Measurements from ENCODE around the gene WBP1L. TPM values are rescaled to one million over a fixed set of nuclear protein-coding genes. Genes with fewer than 3 reads are reported as not detected.

The WBP1L gene
- total and polyA plus RNA-seq, 2 of the 13 experiments (the other 11 are each of a cell fraction or from before 2014, with no cell fraction given), result 8.3 to 12.3 TPM

DNA sequence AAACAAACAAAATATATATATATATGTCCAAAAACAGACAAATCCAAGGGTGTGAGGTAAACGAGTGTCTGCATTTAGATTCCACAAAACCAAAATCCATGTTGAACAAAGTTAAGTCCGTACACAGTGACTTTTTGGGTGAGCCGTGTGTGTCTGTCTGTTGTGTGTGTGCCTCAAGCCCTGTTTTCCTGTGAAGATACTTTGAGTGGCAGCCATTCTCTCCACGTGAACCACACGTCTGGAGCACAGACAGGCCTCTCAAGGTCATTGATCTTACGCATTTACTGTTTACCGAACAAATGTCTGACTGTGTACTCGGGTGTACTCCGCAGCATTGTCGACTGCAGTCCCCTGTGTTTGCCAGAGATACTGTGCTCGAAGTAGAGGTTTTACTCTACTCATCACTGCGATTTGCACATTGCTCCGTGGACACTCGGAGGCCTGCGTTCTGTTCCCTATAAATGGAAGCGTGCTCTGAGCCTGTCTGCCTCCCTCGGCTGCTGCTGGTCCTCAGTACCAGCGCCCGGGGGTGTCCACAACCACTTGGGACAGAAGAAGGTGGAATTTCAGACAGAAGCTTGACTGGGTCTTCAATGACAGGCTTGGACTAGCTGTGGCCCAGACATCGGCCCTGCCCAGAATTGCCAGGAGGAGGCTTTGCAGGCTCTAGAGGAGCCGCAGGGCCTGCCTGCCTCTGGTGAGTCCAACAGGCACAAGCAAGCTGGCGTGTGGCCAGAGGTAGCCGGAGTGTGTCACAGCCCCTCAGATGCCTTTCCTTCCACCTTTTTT is 71.3 kb downstream of the WBP1L start (continued):
- TF ChIP-seq, protein P1, sequence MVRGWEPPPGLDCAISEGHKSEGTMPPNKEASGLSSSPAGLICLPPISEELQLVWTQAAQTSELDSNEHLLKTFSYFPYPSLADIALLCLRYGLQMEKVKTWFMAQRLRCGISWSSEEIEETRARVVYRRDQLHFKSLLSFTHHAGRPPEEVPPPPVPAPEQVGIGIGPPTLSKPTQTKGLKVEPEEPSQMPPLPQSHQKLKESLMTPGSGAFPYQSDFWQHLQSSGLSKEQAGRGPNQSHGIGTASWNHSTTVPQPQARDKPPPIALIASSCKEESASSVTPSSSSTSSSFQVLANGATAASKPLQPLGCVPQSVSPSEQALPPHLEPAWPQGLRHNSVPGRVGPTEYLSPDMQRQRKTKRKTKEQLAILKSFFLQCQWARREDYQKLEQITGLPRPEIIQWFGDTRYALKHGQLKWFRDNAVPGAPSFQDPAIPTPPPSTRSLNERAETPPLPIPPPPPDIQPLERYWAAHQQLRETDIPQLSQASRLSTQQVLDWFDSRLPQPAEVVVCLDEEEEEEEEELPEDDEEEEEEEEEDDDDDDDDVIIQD (CRISPR knock-in tag; IDR thresholded peaks at IDR 0.05; ENCODE audit: low read depth), result peak; percentile 31
- TF ChIP-seq, protein P2, sequence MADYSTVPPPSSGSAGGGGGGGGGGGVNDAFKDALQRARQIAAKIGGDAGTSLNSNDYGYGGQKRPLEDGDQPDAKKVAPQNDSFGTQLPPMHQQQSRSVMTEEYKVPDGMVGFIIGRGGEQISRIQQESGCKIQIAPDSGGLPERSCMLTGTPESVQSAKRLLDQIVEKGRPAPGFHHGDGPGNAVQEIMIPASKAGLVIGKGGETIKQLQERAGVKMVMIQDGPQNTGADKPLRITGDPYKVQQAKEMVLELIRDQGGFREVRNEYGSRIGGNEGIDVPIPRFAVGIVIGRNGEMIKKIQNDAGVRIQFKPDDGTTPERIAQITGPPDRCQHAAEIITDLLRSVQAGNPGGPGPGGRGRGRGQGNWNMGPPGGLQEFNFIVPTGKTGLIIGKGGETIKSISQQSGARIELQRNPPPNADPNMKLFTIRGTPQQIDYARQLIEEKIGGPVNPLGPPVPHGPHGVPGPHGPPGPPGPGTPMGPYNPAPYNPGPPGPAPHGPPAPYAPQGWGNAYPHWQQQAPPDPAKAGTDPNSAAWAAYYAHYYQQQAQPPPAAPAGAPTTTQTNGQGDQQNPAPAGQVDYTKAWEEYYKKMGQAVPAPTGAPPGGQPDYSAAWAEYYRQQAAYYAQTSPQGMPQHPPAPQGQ (CRISPR knock-in tag; IDR thresholded peaks at IDR 0.05; ENCODE audit: borderline replicate concordance), result no peak
- TF ChIP-seq, protein P3, sequence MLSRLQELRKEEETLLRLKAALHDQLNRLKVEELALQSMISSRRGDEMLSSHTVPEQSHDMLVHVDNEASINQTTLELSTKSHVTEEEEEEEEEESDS (CRISPR knock-in tag; IDR thresholded peaks at IDR 0.05; ENCODE audit: borderline replicate concordance), result 0 out of 2 replicates have a peak, but pooled peaks have one; percentile 55
- TF ChIP-seq, protein P4, sequence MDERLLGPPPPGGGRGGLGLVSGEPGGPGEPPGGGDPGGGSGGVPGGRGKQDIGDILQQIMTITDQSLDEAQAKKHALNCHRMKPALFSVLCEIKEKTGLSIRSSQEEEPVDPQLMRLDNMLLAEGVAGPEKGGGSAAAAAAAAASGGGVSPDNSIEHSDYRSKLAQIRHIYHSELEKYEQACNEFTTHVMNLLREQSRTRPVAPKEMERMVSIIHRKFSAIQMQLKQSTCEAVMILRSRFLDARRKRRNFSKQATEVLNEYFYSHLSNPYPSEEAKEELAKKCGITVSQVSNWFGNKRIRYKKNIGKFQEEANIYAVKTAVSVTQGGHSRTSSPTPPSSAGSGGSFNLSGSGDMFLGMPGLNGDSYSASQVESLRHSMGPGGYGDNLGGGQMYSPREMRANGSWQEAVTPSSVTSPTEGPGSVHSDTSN (CRISPR knock-in tag; IDR thresholded peaks at IDR 0.05), result peak; percentile 83
- peak; percentile 97; the same call in 1 of the 2 replicates for TF ChIP-seq SSRP1 (CRISPR knock-in tag; IDR thresholded peaks at IDR 0.05)
- TF ChIP-seq, protein P5, sequence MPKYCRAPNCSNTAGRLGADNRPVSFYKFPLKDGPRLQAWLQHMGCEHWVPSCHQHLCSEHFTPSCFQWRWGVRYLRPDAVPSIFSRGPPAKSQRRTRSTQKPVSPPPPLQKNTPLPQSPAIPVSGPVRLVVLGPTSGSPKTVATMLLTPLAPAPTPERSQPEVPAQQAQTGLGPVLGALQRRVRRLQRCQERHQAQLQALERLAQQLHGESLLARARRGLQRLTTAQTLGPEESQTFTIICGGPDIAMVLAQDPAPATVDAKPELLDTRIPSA (CRISPR knock-in tag; IDR thresholded peaks at IDR 0.05; ENCODE audit: borderline replicate concordance), result no peak
- TF ChIP-seq PRMT3 (CRISPR knock-in tag; IDR thresholded peaks at IDR 0.05; ENCODE audit: borderline replicate concordance, low read depth), result no peak
- TF ChIP-seq, protein P6, sequence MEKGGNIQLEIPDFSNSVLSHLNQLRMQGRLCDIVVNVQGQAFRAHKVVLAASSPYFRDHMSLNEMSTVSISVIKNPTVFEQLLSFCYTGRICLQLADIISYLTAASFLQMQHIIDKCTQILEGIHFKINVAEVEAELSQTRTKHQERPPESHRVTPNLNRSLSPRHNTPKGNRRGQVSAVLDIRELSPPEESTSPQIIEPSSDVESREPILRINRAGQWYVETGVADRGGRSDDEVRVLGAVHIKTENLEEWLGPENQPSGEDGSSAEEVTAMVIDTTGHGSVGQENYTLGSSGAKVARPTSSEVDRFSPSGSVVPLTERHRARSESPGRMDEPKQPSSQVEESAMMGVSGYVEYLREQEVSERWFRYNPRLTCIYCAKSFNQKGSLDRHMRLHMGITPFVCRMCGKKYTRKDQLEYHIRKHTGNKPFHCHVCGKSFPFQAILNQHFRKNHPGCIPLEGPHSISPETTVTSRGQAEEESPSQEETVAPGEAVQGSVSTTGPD (CRISPR knock-in tag; IDR thresholded peaks at IDR 0.05), result peak; percentile 33; the same call in 1 of the 2 replicates
- TF ChIP-seq, protein P7, sequence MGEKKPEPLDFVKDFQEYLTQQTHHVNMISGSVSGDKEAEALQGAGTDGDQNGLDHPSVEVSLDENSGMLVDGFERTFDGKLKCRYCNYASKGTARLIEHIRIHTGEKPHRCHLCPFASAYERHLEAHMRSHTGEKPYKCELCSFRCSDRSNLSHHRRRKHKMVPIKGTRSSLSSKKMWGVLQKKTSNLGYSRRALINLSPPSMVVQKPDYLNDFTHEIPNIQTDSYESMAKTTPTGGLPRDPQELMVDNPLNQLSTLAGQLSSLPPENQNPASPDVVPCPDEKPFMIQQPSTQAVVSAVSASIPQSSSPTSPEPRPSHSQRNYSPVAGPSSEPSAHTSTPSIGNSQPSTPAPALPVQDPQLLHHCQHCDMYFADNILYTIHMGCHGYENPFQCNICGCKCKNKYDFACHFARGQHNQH (CRISPR knock-in tag; IDR thresholded peaks at IDR 0.05), result peak; percentile 98
- TF ChIP-seq, protein P8, sequence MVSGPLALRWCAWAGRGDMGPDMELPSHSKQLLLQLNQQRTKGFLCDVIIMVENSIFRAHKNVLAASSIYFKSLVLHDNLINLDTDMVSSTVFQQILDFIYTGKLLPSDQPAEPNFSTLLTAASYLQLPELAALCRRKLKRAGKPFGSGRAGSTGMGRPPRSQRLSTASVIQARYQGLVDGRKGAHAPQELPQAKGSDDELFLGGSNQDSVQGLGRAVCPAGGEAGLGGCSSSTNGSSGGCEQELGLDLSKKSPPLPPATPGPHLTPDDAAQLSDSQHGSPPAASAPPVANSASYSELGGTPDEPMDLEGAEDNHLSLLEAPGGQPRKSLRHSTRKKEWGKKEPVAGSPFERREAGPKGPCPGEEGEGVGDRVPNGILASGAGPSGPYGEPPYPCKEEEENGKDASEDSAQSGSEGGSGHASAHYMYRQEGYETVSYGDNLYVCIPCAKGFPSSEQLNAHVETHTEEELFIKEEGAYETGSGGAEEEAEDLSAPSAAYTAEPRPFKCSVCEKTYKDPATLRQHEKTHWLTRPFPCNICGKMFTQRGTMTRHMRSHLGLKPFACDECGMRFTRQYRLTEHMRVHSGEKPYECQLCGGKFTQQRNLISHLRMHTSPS (CRISPR knock-in tag; IDR thresholded peaks at IDR 0.05; ENCODE audit: low read depth), result no peak
- peak; percentile 76 for TF ChIP-seq TCF7 (IDR thresholded peaks at IDR 0.05; ENCODE audit: low read depth)
- TF ChIP-seq KAT7 (CRISPR knock-in tag; IDR thresholded peaks at IDR 0.05; ENCODE audit: borderline replicate concordance), result no peak
- no peak for TF ChIP-seq CBX2 (IDR thresholded peaks at IDR 0.05; ENCODE audit: low read depth, low read length)
- TF ChIP-seq CBX2 (CRISPR knock-in tag; IDR thresholded peaks at IDR 0.05; ENCODE audit: low read depth), result no peak
- TF ChIP-seq SMYD3 (CRISPR knock-in tag; IDR thresholded peaks at IDR 0.05), result peak; percentile 43; the same call in 1 of the 2 replicates
- no peak for TF ChIP-seq NFE2 (CRISPR knock-in tag; IDR thresholded peaks at IDR 0.05)
- no peak for TF ChIP-seq ELF4 (CRISPR knock-in tag; IDR thresholded peaks at IDR 0.05; ENCODE audit: borderline replicate concordance)
- 0 out of 2 replicates have a peak, but pooled peaks have one; percentile 71 for TF ChIP-seq SATB2 (CRISPR knock-in tag; IDR thresholded peaks at IDR 0.05)
